CD4-positive, alpha-beta T cell treated with Interleukin-17A for 4 hours (primary cell): Measurements from ENCODE around the gene ATP6V0A4.

Source experiments
- DNase-seq: peaks from one replicate; pipeline ENCODE4 v3.0.0-alpha.2; 2020; ENCODE audit warnings: mixed read lengths

ATP6V0A4 gene

GRCh38 chr7:138656952-138657351, 141.0 kb downstream of the ATP6V0A4 start:
- DNase-seq, result no peak
